HG02798 (cell line): ENCODE data around the gene PAX1.

ENCODE experiments used
- ATAC-seq: cut with Tn5 transposase; IDR thresholded peaks from one replicate; pipeline ENCODE4 v1.9.1; 2021; ENCODE audit warnings: mild to moderate bottlenecking; ENCODE audit not compliant: unreplicated experiment, poor library complexity

Gene PAX1

GRCh38 chr20:21705575-21706260 is at the start of gene PAX1:
Gene PAX1 (plus strand): TSS chr20:21705664. CDS start chr20:21705713, 49 bp downstream.
- ATAC-seq: no peak

GRCh38 chr20:21656308-21657067 is 49.0 kb upstream of the PAX1 start:
- no peak for ATAC-seq

GRCh38 chr20:21661488-21662055 is 43.9 kb upstream of the PAX1 start:
- no peak for ATAC-seq

GRCh38 chr20:21663465-21663864 is 42.0 kb upstream of the PAX1 start:
- ATAC-seq: no peak

GRCh38 chr20:21665687-21666446 is 39.6 kb upstream of the PAX1 start:
- no peak for ATAC-seq

- ATAC-seq: no peak
Measured at GRCh38 chr20:21670126-21670525, 35.3 kb upstream of the PAX1 start.

- ATAC-seq: no peak
Measured at GRCh38 chr20:21670981-21671380, 34.5 kb upstream of the PAX1 start.

- no peak for ATAC-seq
Measured at GRCh38 chr20:21677261-21677660, 28.2 kb upstream of the PAX1 start.

- ATAC-seq: no peak
Measured at GRCh38 chr20:21677781-21678180, 27.7 kb upstream of the PAX1 start.

GRCh38 chr20:21681234-21681921 is 24.1 kb upstream of the PAX1 start:
- no peak for ATAC-seq

- ATAC-seq: no peak
Measured at GRCh38 chr20:21681922-21682318, 23.5 kb upstream of the PAX1 start.

- no peak for ATAC-seq
Measured at GRCh38 chr20:21682521-21682954, 22.9 kb upstream of the PAX1 start.

GRCh38 chr20:21684671-21685070 is 20.8 kb upstream of the PAX1 start:
- no peak for ATAC-seq

- no peak for ATAC-seq
Measured at GRCh38 chr20:21685981-21686380, 19.5 kb upstream of the PAX1 start.

- ATAC-seq: no peak
Measured at GRCh38 chr20:21693322-21693721, 12.1 kb upstream of the PAX1 start.

- no peak for ATAC-seq
Measured at GRCh38 chr20:21698494-21699215, 6.8 kb upstream of the PAX1 start.

- ATAC-seq: no peak
Measured at GRCh38 chr20:21699216-21699508, 6.3 kb upstream of the PAX1 start.

GRCh38 chr20:21701171-21701876 is 4.1 kb upstream of the PAX1 start:
- ATAC-seq: no peak

GRCh38 chr20:21702016-21702415 is 3.4 kb upstream of the PAX1 start:
- ATAC-seq: no peak
